Activated CD8-positive, alpha-beta memory T cell treated with anti-CD3 and anti-CD28 coated beads, Interleukin-2, amount 10 ng/mL, durations not matched to agents 7 days and 5 days (primary cell): ENCODE results near the gene TBC1D2B. TPM values are rescaled to one million over a fixed set of nuclear protein-coding genes. Genes with fewer than 3 reads are reported as not detected.

Experiments
- ATAC-seq: fragments of 150-1000 bp; cut with Tn5 transposase; one replicate; pipeline ENCODE4 v1.10.0; 2021; ENCODE audit warnings: moderate library complexity
- CTCF ChIA-PET: fragments of 350-600 bp; sonication (Branson Sonifier 250); formaldehyde crosslinking; loops from one replicate; lab custom pipeline; 2021; ENCODE audit warnings: antibody characterized with exemption; lab: Charles Lee
- DNase-seq: peaks from one replicate; pipeline ENCODE4 v3.0.0-alpha.2; 2020
- H3K27ac Mint-ChIP-seq: one replicate; pipeline ENCODE4 v1.8.0; 2021; ENCODE audit warnings: mild to moderate bottlenecking, mixed read lengths
- H3K27me3 Mint-ChIP-seq: one replicate; pipeline ENCODE4 v1.8.0; 2021; ENCODE audit warnings: mixed read lengths
- H3K36me3 Mint-ChIP-seq: one replicate; pipeline ENCODE4 v1.8.0; 2021; ENCODE audit warnings: mild to moderate bottlenecking, mixed read lengths
- H3K4me1 Mint-ChIP-seq: one replicate; pipeline ENCODE4 v1.8.0; 2021; ENCODE audit warnings: mixed read lengths
- H3K4me3 Mint-ChIP-seq: one replicate; pipeline ENCODE4 v1.8.0; 2021; ENCODE audit warnings: mild to moderate bottlenecking, moderate library complexity, mixed read lengths
- H3K9me3 Mint-ChIP-seq: one replicate; pipeline ENCODE4 v1.8.0; 2022; ENCODE audit warnings: low read depth, mixed read lengths
- total RNA-seq, 2 experiments: library from RNA; stranded (reverse); gene quantifications; one replicate each; pipeline ENCODE4 v1.2.3, GENCODE V29; 2021

Gene TBC1D2B
- total RNA-seq, 2 experiments from 2014 or later, result 118 to 135 TPM

DNA sequence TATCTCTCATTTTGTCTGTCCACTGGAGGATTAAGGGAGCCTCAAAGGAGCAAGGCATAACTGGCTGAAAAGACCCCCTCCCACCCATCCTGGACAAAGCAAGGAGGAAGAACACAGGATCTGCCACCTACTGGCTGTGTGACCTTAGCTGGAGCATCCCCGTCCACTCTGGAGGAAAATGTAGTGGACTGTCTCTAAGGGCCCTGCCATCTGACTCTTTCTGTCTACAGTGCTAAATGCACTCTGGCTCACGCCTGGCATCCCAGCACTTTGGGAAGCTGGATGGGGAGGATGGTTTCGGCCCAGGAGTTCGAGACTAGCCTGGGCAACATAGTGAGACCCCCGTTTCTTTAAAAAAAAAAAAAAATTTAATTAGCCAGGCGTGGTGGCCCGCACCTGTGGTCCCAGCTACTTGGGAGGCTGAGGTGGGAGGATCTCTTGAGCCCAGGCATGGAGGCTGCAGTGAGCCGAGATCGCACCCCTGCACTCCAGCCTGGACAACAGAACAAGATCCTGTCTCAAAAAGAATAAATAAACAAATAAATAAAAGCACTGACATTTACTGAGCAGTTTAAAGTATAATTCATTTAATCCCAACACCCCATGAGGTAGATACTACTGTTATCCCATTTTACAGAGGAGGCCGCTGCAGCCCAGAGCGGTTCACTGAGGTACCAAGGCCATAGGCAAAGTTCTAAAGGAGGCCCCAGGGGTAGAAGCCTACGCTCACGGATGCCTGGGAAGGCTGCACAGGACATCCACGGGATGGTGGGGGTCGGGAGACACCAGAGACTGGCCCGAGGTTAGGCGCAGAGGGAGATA lies 1.1 kb downstream of the TBC1D2B start:
- peaks cover 46% of the 10 kb centered on the region for H3K4me1 Mint-ChIP-seq
- ATAC-seq (peak; percentile 30), DNase-seq (no peak)
- H3K36me3 Mint-ChIP-seq, result peaks cover 27% of the 10 kb centered on the region
- peak overlapping the region; percentile 100 for H3K4me3 Mint-ChIP-seq
- no peaks in the 10 kb centered on the region for H3K27me3 Mint-ChIP-seq
- no peaks in the 10 kb centered on the region for H3K9me3 Mint-ChIP-seq
- H3K27ac Mint-ChIP-seq, result peak overlapping the region; percentile 94
- CTCF ChIA-PET, result interaction anchor here (0.8 to 19.7 kb wide), 12 partner anchors 7 to 117 kb away, joined by 3 to 251 read pairs (median 4); no protein-coding TSS in a partner anchor

DNA sequence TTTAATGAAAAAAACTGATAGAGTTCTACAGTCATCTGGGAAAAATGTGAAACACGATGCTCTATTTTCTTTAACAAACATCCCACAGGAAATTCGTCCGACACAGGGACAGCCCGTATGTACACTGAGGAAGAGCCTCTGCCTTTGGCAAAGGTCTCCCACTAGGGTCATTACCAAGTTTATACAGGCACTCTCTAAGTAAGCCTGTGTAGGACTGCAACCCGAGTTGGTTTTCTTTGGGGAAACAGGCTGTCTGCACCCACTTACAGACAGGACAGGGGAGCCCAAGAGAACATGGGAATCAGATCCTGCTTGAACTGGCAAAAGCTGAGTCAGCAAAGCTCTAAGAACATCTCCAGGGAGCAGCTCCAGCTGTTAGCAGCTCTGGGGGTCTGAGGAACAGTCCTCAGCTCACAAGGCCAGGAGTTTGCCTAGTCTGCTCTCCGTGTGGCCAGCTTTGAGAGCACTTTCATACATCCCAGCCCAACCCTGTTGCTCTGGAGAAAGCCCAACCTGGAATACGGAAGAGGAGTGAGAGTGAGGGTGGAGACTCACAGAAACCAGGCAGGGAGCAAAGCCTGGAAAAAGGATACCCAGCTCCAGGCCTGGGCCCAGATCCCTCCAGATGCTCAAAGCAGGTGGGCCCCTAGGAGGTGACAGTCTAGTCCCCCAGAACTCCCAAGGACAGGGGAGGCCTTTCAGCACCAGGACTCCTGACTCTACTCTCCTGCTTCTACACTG lies 1.9 kb downstream of the TBC1D2B start:
- Mint-ChIP-seq H3K9me3 (no peaks in the 10 kb centered on the region), H3K4me3 (peak overlapping the region; percentile 100), H3K36me3 (peaks cover 29% of the 10 kb centered on the region), H3K27ac (peak overlapping the region; percentile 78), H3K27me3 (no peaks in the 10 kb centered on the region), H3K4me1 (peaks cover 52% of the 10 kb centered on the region)
- ATAC-seq (no peak), DNase-seq (no peak)
- CTCF ChIA-PET, result interaction anchor here (0.8 to 19.7 kb wide), 11 partner anchors 9 to 117 kb away, joined by 3 to 251 read pairs (median 4); no protein-coding TSS in a partner anchor

DNA sequence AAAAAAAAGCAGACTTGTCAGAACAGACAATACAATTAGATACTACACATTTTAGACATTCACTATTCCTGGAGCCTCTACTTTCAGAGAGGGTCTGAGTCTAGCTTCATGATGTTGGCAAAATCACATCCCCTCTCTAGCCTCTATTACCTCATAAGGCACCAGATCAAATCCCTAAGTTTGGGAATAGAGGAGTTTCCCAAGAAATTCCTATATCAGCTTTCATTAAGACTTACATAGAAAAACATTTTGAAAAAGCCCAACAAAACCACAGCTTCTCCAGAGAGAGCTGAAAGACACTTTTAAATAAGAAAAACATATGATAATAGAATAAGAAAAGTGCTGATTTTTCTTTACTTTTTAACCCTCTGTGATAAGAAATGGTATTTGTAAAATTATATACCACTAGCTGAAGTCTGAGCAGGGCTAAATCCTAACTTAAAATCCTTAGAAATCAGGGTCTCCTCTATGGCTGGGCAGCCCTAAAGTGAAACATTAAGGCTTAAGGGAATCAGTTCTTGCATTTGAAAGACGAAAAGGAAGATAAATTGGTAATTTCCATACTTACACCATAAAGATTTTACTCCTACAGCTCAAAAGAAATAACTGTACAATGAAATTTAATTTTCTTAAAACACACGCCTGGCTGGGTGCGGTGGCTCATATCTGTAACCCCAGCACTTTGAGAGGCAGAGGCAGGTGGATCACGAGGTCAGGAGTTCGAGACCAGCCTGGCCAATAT lies 4.3 kb downstream of the TBC1D2B start:
- DNase-seq, result no peak
- H3K4me1 Mint-ChIP-seq, result peaks cover 61% of the 10 kb centered on the region
- peak overlapping the region; percentile 62 for H3K4me3 Mint-ChIP-seq
- H3K36me3 Mint-ChIP-seq, result peaks cover 30% of the 10 kb centered on the region
- H3K27ac Mint-ChIP-seq, result peak overlapping the region; percentile 84
- CTCF ChIA-PET, result interaction anchor here (0.8 to 19.7 kb wide), 10 partner anchors 10 to 107 kb away, joined by 3 to 251 read pairs (median 4); no protein-coding TSS in a partner anchor
- no peak for ATAC-seq
- H3K27me3 Mint-ChIP-seq, result no peaks in the 10 kb centered on the region
- no peaks in the 10 kb centered on the region for H3K9me3 Mint-ChIP-seq

DNA sequence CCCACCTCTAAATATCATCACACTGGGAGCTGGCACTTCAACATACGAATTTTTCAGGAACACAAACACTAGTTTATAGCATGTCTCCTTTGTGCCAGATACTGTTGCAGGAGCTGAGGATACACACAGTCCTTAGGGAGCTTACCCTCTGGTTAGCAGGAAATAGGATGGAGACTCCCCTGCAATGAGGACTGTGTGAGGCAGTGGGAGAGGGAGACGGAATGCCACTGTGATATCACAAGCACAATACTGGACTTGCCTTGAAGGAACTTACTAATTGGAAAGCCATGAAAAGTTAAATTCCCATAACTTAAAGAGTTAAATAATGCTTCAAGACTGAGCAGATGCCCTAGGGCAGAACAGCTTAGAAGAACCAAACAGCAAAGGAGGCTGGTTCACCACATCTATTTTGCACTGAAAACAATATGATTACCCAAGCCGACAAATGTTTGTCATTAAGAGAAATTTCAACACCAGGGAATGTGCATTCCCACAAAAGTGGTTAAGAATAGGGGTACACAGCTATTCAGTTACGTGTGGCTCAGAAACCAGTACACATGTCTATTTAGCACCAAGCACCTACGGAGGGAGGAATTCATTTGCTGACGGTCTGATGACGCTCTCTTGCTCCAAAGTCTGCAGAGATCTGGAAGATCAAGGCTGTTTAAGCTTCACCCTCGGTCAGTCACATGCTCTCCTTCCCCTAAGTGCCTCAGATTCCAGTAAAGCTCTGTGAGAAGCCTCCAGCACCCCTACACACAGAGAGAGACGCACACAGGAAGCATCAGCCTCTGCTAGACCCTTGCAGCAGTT lies 5.2 kb downstream of the TBC1D2B start:
- H3K36me3 Mint-ChIP-seq, result peaks cover 32% of the 10 kb centered on the region
- no peaks in the 10 kb centered on the region for H3K27me3 Mint-ChIP-seq
- peak overlapping the region; percentile 62 for H3K4me3 Mint-ChIP-seq
- H3K27ac Mint-ChIP-seq, result peak overlapping the region; percentile 84
- no peaks in the 10 kb centered on the region for H3K9me3 Mint-ChIP-seq
- ATAC-seq (no peak), DNase-seq (no peak)
- CTCF ChIA-PET, result interaction anchor here (0.7 to 19.7 kb wide), 11 partner anchors 11 to 113 kb away, joined by 3 to 251 read pairs (median 4); no protein-coding TSS in a partner anchor
- peaks cover 56% of the 10 kb centered on the region for H3K4me1 Mint-ChIP-seq

DNA sequence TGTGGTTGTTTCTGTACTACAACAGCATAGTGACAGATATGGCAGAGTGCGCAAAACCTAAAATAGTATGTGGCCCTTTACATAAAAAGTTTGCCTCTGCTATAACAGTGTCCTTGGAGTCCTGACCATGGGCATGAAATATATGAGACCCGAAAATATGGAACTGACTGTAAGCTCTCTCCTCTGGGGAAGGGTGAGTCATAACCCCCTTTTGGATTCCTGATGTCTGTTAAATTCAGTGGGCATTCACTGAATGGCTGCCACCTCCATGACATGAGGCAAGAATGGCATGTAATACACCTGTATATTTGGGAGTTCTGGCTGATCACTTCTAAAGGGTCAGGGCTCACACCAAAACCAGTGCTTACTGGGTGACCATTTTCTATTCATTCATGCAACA lies 6.1 kb downstream of the TBC1D2B start:
- Mint-ChIP-seq H3K27me3 (no peaks in the 10 kb centered on the region), H3K36me3 (peaks cover 29% of the 10 kb centered on the region), H3K4me3 (no peak overlapping the region), H3K27ac (peak overlapping the region; percentile 74), H3K4me1 (peaks cover 56% of the 10 kb centered on the region), H3K9me3 (no peaks in the 10 kb centered on the region)
- CTCF ChIA-PET, result interaction anchor here (1.2 to 19.7 kb wide), 6 partner anchors 12 to 112 kb away, joined by 4 to 251 read pairs (median 37); no protein-coding TSS in a partner anchor
- no peak for DNase-seq
- no peak for ATAC-seq

DNA sequence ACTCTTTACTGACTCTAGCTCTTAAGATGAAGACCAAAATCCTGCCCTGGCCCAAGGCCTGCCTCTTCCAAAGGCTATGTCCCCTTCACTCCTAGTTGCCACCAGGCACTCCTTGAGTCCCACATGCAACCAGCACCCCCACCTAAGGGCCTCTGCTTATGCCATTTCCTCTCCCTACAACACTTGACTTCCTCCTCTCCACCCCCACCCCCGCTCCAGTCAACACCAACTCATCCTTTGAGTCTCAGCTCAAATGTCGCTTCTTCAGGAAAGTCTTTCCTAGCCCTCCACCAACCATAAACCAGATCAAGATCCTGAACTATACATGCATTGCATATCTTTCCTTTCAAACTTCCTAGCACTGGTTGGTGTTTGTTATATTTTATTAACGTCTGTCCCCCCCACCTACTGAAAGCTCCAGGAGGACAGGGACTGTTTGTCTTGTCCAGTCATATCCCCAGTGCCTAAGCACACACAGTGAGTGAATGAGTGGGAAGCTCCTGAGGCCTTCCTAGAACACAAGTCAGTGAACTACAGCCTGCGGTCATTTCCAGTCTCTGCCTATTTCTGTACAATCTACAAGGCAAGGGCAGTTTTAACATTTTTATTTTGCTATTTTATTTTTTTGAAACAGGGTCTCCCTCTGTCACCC lies 7.3 kb downstream of the TBC1D2B start:
- Mint-ChIP-seq H3K27me3 (no peaks in the 10 kb centered on the region), H3K36me3 (peaks cover 23% of the 10 kb centered on the region), H3K27ac (no peak overlapping the region), H3K4me3 (peak overlapping the region; percentile 73), H3K9me3 (no peaks in the 10 kb centered on the region), H3K4me1 (peaks cover 48% of the 10 kb centered on the region)
- DNase-seq (peak; percentile 73), ATAC-seq (peak; percentile 30)
- CTCF ChIA-PET, result interaction anchor here (1.0 to 19.7 kb wide), 13 partner anchors 8 to 37 kb away, joined by 3 to 251 read pairs (median 4); no protein-coding TSS in a partner anchor

DNA sequence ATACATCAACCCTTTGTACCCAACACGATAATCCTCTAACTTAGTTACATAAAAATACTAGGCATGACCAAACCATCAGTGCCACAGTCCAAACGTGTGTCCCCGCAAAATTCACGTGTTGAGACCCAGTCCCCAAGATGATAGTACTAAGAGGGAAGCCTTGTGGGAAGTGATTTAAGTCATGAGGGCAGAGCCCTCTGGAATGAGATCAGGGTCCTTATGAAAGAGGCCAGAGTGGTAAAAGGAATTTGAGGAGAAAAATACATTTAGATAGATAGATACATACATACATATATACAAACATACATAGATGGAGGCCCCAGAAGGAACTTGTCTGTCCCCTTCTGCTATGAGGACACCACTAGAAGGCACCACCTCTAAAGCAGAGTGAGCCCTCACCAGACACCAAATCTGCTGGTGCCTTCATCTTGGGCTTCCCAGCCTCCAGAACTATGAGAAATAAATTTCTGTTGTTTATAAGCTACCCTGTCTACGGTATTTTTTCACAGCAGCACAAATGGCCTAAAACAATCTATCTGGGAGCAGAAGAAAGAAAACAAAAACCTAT lies 8.0 kb downstream of the TBC1D2B start:
- H3K4me1 Mint-ChIP-seq, result peaks cover 43% of the 10 kb centered on the region
- no peak overlapping the region for H3K27ac Mint-ChIP-seq
- no peaks in the 10 kb centered on the region for H3K9me3 Mint-ChIP-seq
- DNase-seq (no peak), ATAC-seq (peak; percentile 26)
- CTCF ChIA-PET, result interaction anchor here (0.7 to 19.7 kb wide), 15 partner anchors 8 to 65 kb away, joined by 3 to 251 read pairs (median 4); partner anchors contain the start of gene TBC1D2B
- peaks cover 20% of the 10 kb centered on the region for H3K36me3 Mint-ChIP-seq
- no peaks in the 10 kb centered on the region for H3K27me3 Mint-ChIP-seq
- H3K4me3 Mint-ChIP-seq, result peak overlapping the region; percentile 73

DNA sequence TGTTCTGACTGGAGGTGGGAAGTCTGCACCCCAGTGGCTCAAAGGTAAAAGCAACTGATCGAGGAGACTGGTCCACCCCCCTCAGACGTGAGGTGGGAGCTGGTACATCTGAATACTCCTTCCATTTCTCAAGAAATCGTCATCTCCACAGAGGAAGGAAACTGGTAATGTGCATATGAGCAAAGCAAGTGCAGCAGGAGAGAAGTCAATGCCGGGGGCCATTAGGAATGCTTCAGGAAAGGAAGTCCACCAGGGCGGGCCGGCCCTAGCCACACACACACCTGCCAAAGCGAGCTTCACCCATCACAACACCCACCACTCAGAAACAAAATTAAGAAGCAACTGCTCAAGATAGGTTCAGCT lies 8.5 kb downstream of the TBC1D2B start:
- peak overlapping the region; percentile 73 for H3K4me3 Mint-ChIP-seq
- DNase-seq (no peak), ATAC-seq (peak; percentile 24)
- peaks cover 38% of the 10 kb centered on the region for H3K4me1 Mint-ChIP-seq
- no peaks in the 10 kb centered on the region for H3K27me3 Mint-ChIP-seq
- H3K36me3 Mint-ChIP-seq, result peaks cover 16% of the 10 kb centered on the region
- CTCF ChIA-PET, result interaction anchor here (0.7 to 19.7 kb wide), 11 partner anchors 8 to 105 kb away, joined by 3 to 251 read pairs (median 5); partner anchors contain the start of gene TBC1D2B
- no peak overlapping the region for H3K27ac Mint-ChIP-seq
- no peaks in the 10 kb centered on the region for H3K9me3 Mint-ChIP-seq

DNA sequence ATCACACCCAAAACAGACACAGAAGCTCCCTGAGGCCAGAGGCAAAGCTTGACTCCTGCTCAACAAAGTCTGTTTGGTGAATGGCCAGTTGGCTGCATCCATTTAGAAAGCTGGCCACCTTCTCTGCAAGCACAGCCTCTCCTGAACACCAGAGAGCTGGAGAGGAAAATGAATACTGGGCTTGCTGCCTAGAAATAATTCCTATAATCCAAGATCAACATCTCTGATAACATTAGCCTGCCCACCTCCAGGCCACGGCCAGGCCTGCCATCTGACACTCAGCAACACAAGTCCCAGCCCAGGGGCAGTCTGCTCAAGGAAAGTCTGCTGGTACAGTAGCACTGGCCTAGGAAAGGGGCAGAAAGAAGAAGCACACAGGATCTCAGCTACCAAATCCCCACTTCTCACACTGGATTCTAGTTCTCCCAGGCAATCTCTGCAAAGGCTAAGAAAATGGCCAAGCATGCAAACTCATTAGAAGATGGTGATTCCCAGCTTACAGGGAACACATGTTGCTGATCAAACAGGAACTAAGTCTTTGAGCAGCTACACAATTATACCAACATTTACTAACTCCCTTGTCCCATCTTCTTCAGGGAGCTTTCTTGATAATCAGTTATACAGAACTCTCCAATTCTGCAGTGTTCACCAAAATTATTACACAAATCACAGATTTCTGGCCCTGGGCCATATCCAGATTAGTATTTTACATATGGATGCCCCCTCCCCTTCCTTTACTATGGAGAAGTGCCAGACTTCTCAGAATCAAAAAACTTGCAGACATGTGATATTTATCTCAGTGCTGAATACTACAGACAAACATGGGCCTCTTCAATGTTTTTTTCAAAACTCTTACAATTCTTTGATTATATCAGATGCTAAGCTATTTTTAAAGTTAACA lies 9.9 kb downstream of the TBC1D2B start:
- Mint-ChIP-seq H3K4me1 (peaks cover 27% of the 10 kb centered on the region), H3K9me3 (no peaks in the 10 kb centered on the region), H3K4me3 (peak overlapping the region; percentile 73), H3K27ac (no peak overlapping the region), H3K27me3 (no peaks in the 10 kb centered on the region), H3K36me3 (peaks cover 13% of the 10 kb centered on the region)
- no peak for DNase-seq
- no peak for ATAC-seq
- CTCF ChIA-PET, result interaction anchor here (0.7 to 19.7 kb wide), 12 partner anchors 9 to 62 kb away, joined by 3 to 251 read pairs (median 4); no protein-coding TSS in a partner anchor

DNA sequence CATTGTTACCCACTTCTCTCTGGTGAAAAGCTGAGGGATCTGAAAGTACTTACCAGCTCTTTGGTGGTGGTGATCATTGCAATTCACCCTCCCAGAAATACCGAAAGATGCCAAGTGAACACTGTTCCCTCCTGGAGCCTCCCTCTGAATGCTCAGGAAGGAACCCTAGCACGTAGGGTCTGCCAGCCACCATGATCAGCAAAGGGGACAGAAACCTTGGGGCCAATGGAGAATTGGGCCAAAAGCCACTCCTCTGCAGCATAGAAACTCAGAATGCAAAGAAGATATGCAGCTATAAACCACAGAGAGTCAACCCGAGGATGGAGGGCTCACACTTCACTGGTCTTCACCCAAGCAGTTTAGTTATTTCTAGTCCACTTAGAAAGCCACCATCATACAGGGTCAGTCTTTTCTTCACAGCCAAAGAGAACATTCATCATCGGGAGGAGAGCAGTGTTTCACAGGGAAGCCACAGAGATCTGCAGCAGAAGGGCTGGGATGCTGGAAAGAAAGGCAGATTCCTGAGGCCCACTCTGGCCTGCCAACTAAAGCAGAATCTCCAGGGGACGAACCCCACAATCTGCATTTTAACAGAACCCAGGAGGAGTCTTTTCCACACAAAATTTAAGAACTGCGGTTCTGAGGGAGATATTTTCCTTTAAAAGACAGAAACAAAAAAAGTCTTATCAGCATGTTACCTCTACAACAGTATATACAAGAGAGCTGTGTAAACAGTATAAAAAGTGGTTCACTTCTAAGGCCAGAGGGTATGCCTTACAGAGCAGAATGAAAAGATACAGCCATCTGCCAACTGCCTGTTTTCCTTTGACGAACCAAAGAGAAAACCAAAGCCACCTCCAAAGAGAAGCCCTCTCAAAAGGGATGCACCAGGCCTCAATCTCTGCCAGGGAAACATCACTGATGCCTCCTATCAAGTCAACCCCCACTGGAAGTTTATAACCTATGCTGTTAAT lies 11.3 kb downstream of the TBC1D2B start:
- Mint-ChIP-seq H3K4me1 (peaks cover 22% of the 10 kb centered on the region), H3K36me3 (peaks cover 7% of the 10 kb centered on the region), H3K27ac (no peak overlapping the region), H3K9me3 (no peaks in the 10 kb centered on the region), H3K4me3 (peak overlapping the region; percentile 33), H3K27me3 (no peaks in the 10 kb centered on the region)
- ATAC-seq (peak; percentile 18), DNase-seq (peak; percentile 59)
- CTCF ChIA-PET, result interaction anchor here (0.8 to 19.7 kb wide), 7 partner anchors 10 to 41 kb away, joined by 3 to 251 read pairs (median 6); partner anchors contain the start of gene SH2D7
